Uterus (tissue), 2 donors: ENCODE data around the gene RSRC1.
"Not testable (repeated sequence)": the region's sequence is repeated elsewhere in the genome, so short reads cannot be mapped to it uniquely, and the experiment has no call there.

Experiments used
- CTCF ChIP-seq, 4 experiments: fragments of 200-600 bp in 2 of 4; fragments of 450-650 bp in 2 of 4; sonication (generic) in 2 of 4; IDR thresholded peaks; one replicate each; pipeline ENCODE4 v1.5.1; 2016 to 2019; ENCODE audit warnings: antibody characterized with exemption in 4 of 4, mild to moderate bottlenecking in 2 of 4, moderate library complexity in 1 of 4
- POLR2A ChIP-seq, 2 donors: fragments of 450-650 bp; IDR thresholded peaks; one replicate each; pipeline ENCODE4 v1.6.1; 2016; ENCODE audit warnings: antibody characterized with exemption in 2 of 2, mild to moderate bottlenecking in 1 of 2, moderate library complexity in 1 of 2

- not testable (repeated sequence) for TF ChIP-seq CTCF, POLR2A (IDR thresholded peaks at IDR 0.05)
Measured at GRCh38 chr3:158065574-158065973, 44.3 kb upstream of the RSRC1 start.
